GM21360 (cell line): ENCODE results near the gene TLE7.

ENCODE experiments used
- ATAC-seq: cut with Tn5 transposase; IDR thresholded peaks from one replicate; pipeline ENCODE4 v1.9.1; 2021; ENCODE audit warnings: mild to moderate bottlenecking, moderate library complexity; ENCODE audit not compliant: unreplicated experiment

TLE7 gene

GRCh38 chr16:71414038-71414437 lies 27.8 kb downstream of the TLE7 start:
- no peak for ATAC-seq

GRCh38 chr16:71413341-71413740 lies 28.5 kb downstream of the TLE7 start:
- ATAC-seq, result no peak

GRCh38 chr16:71412270-71413160 lies 29.3 kb downstream of the TLE7 start:
- ATAC-seq, result peak; percentile 44

- no peak for ATAC-seq
Observed at GRCh38 chr16:71410146-71410545, 31.7 kb downstream of the TLE7 start.

GRCh38 chr16:71409011-71409775 lies 32.7 kb downstream of the TLE7 start:
- no peak for ATAC-seq

- no peak for ATAC-seq
Observed at GRCh38 chr16:71408536-71408935, 33.3 kb downstream of the TLE7 start.

GRCh38 chr16:71407731-71408130 lies 34.1 kb downstream of the TLE7 start:
- no peak for ATAC-seq

- no peak for ATAC-seq
Observed at GRCh38 chr16:71406724-71407123, 35.1 kb downstream of the TLE7 start.

GRCh38 chr16:71406316-71406715 lies 35.5 kb downstream of the TLE7 start:
- no peak for ATAC-seq

- no peak for ATAC-seq
Observed at GRCh38 chr16:71404364-71404763, 37.5 kb downstream of the TLE7 start.

GRCh38 chr16:71402674-71403073 lies 39.2 kb downstream of the TLE7 start:
- ATAC-seq, result no peak

- no peak for ATAC-seq
Observed at GRCh38 chr16:71402007-71402406, 39.8 kb downstream of the TLE7 start.

GRCh38 chr16:71399801-71400563 lies 41.9 kb downstream of the TLE7 start:
- ATAC-seq, result no peak

- no peak for ATAC-seq
Observed at GRCh38 chr16:71396594-71396993, 45.3 kb downstream of the TLE7 start.

- ATAC-seq, result no peak
Observed at GRCh38 chr16:71389330-71389729, 52.5 kb downstream of the TLE7 start.

GRCh38 chr16:71387045-71387871 lies 54.6 kb downstream of the TLE7 start:
- ATAC-seq, result no peak

- ATAC-seq, result no peak
Observed at GRCh38 chr16:71384073-71384724, 57.7 kb downstream of the TLE7 start.

- no peak for ATAC-seq
Observed at GRCh38 chr16:71383054-71383773, 58.6 kb downstream of the TLE7 start.

GRCh38 chr16:71380831-71381230 lies 61.0 kb downstream of the TLE7 start:
- no peak for ATAC-seq
